GM12878 (cell line): Measurements from ENCODE around the gene RIT1. TPM values are rescaled to one million over a fixed set of nuclear protein-coding genes. Genes with fewer than 3 reads are reported as not detected.

Source experiments
- ATAC-seq: fragments of 200-7000 bp; cut with Tn5 transposase; 3 replicates; pipeline ENCODE4 v1.9.1; 2020; ENCODE audit warnings: mild to moderate bottlenecking, moderate library complexity
- BruUV-seq: library from RNA; stranded (reverse); fragments of 400-500 nt; replicated peaks from 2 replicates; lab custom pipeline; 2021; lab: Mats Ljungman, UMichigan
- CTCF ChIA-PET: fragments of 300-600 bp; sonication (Branson Sonifier 250); formaldehyde crosslinking; extraction: SDS; loops from one replicate; lab custom pipeline; 2021; ENCODE audit warnings: inconsistent platforms; lab: Yijun Ruan, JAX
- POLR2A ChIA-PET: fragments of 350-600 bp; formaldehyde crosslinking; extraction: SDS; loops from one replicate; lab custom pipeline; 2021; ENCODE audit warnings: inconsistent platforms; lab: Charles Lee
- RAD21 ChIA-PET: fragments of 300-600 bp; sonication (Branson Sonifier 250); formaldehyde crosslinking; loops from one replicate; lab custom pipeline; 2023; ENCODE audit warnings: antibody characterized with exemption; ENCODE audit not compliant: unreplicated experiment; lab: Charles Lee
- SMC1A ChIA-PET: fragments of 300-600 bp; sonication (Branson Sonifier 250); formaldehyde crosslinking; loops from one replicate; lab custom pipeline; 2023; ENCODE audit not compliant: unreplicated experiment, uncharacterized antibody; lab: Charles Lee
- DNase-seq: peaks from one replicate; pipeline ENCODE4 v3.0.0-alpha.2; 2011; ENCODE audit warnings: low read depth, low spot score
- FAIRE-seq: peaks from 3 replicates; lab custom pipeline; 2011; peaks lifted over from hg19 to GRCh38; lab: Jason Lieb, UNC
- H2AFZ ChIP-seq: 2 replicates; pipeline ENCODE4 v1.6.0; 2011; ENCODE audit warnings: low read depth, low read length, control low read depth; ENCODE audit not compliant: control insufficient read depth
- H3K27ac ChIP-seq: 2 replicates; pipeline ENCODE4 v1.5.1; 2011; ENCODE audit warnings: control low read depth; ENCODE audit not compliant: control insufficient read depth, insufficient read depth
- H3K27me3 ChIP-seq, 2 experiments: replicated peaks in 1 of 2; 2 replicates each; pipeline versions ENCODE4 v1.6.0 to v1.6.1; 2011; ENCODE audit warnings: low read length in 1 of 2; ENCODE audit not compliant: control insufficient read depth in 2 of 2, insufficient read depth in 2 of 2
- H3K36me3 ChIP-seq, 2 experiments: 2 replicates each; pipeline ENCODE4 v1.5.1; 2011; ENCODE audit warnings: low read length in 1 of 2; ENCODE audit not compliant: control insufficient read depth in 2 of 2, insufficient read depth in 2 of 2
- H3K4me1 ChIP-seq: 2 replicates; pipeline ENCODE4 v1.6.1; 2011; ENCODE audit warnings: mild to moderate bottlenecking, low read length, moderate library complexity, mixed read lengths; ENCODE audit not compliant: control insufficient read depth, insufficient read depth
- H3K4me2 ChIP-seq: 2 replicates; pipeline ENCODE4 v1.6.0; 2011; ENCODE audit warnings: control low read depth; ENCODE audit not compliant: control insufficient read depth, insufficient read depth
- H3K4me3 ChIP-seq: fragments of 200-600 bp; sonication (generic); 2 replicates; pipeline ENCODE4 v1.5.1; 2016
- H3K79me2 ChIP-seq: 2 replicates; pipeline ENCODE4 v1.6.0; 2011; ENCODE audit warnings: low read length; ENCODE audit not compliant: control insufficient read depth, insufficient read depth
- H3K9ac ChIP-seq: 2 replicates; pipeline ENCODE4 v1.8.0; 2011; ENCODE audit warnings: low read length, control low read depth, mixed read lengths; ENCODE audit not compliant: control insufficient read depth, insufficient read depth
- H3K9me3 ChIP-seq: replicated peaks from 3 replicates; pipeline ENCODE4 v1.5.1; 2011; ENCODE audit warnings: mild to moderate bottlenecking, low read length; ENCODE audit not compliant: control insufficient read depth, insufficient read depth
- H4K20me1 ChIP-seq: 2 replicates; pipeline ENCODE4 v1.6.0; 2011; ENCODE audit not compliant: control insufficient read depth, insufficient read depth
- ASH2L ChIP-seq: fragments of 300-600, 200-600 bp; sonication (generic); IDR thresholded peaks from 2 replicates; pipeline ENCODE4 v1.6.1; 2017; ENCODE audit warnings: low read depth, mild to moderate bottlenecking, borderline replicate concordance
- BCL11A ChIP-seq: IDR thresholded peaks from 2 replicates; pipeline ENCODE4 v1.6.1; 2011; ENCODE audit warnings: low read depth, low read length
- IRF3 ChIP-seq: fragments of 450-650 bp; IDR thresholded peaks from 2 replicates; pipeline ENCODE4 v1.6.1; 2014; ENCODE audit warnings: mild to moderate bottlenecking
- IRF5 ChIP-seq: fragments of 450-650 bp; IDR thresholded peaks from 2 replicates; pipeline ENCODE4 v1.6.1; 2017; ENCODE audit warnings: borderline replicate concordance
- KLF5 ChIP-seq: fragments of 450-650 bp; IDR thresholded peaks from 2 replicates; pipeline ENCODE4 v1.6.1; 2014; ENCODE audit warnings: mild to moderate bottlenecking; ENCODE audit not compliant: partially characterized antibody
- NR2C2 ChIP-seq: IDR thresholded peaks from 2 replicates; pipeline ENCODE4 v1.6.1; 2011; ENCODE audit warnings: borderline replicate concordance, low read depth; ENCODE audit not compliant: control insufficient read depth, insufficient read length
- SMARCA5 ChIP-seq: fragments of 450-650 bp; IDR thresholded peaks from 2 replicates; pipeline ENCODE4 v1.6.1; 2017; ENCODE audit warnings: mild to moderate bottlenecking
- TARDBP ChIP-seq: IDR thresholded peaks from 2 replicates; pipeline ENCODE4 v1.6.1; 2016; ENCODE audit warnings: borderline replicate concordance
- in situ Hi-C: fragments of 300-500 bp; cut with MboI; formaldehyde crosslinking; loops from 9 replicates; pipeline ENCODE4 v1.14.3; 2018; ENCODE audit warnings: mixed read lengths
- intact Hi-C: fragments of 100-400 bp; cut with micrococcal nuclease; formaldehyde crosslinking; loops from one replicate; pipeline ENCODE4 v1.14.2; 2022; ENCODE audit not compliant: unreplicated experiment
- polyA plus RNA-seq, 11 experiments: library from polyadenylated mRNA; depleted of rRNA in 4 of 11; unstranded in 6 of 11; stranded (reverse) in 5 of 11; fragments of >200 nt; fragmentation: Nextera tagmentation in 4 of 11; fragmentation: Illumina TruSeq in 1 of 11; extraction: Ambion mirVana in 4 of 11; extraction: Trizol in 1 of 11; gene quantifications; 1 replicate in 1 of 11; 2 replicates in 10 of 11; pipeline versions ENCODE4 v1.2.1 to v1.2.3, GENCODE V29; 2011 to 2016; ENCODE audit warnings: inconsistent platforms in 2 of 11, missing spikeins in 2 of 11, low read depth in 1 of 11
- total RNA-seq, 4 experiments: library from RNA; depleted of rRNA in 3 of 4; stranded (reverse); fragments of >200 nt in 3 of 4; fragmentation: Illumina TruSeq in 1 of 4; extraction: Trizol in 1 of 4; gene quantifications; 2 replicates each; pipeline versions ENCODE4 v1.2.1 to v1.2.3, GENCODE V29; 2013 to 2021
- TF ChIP-seq, protein P1 (sequence below): IDR thresholded peaks from 2 replicates; pipeline ENCODE4 v1.6.1; 2012; ENCODE audit warnings: low read length, inconsistent platforms

Gene RIT1
- total and polyA plus RNA-seq, 10 of the 15 experiments (the other 5 are each of a cell fraction or from before 2014, with no cell fraction given) = 6.8 to 61.5 (median 13.7) TPM

DNA sequence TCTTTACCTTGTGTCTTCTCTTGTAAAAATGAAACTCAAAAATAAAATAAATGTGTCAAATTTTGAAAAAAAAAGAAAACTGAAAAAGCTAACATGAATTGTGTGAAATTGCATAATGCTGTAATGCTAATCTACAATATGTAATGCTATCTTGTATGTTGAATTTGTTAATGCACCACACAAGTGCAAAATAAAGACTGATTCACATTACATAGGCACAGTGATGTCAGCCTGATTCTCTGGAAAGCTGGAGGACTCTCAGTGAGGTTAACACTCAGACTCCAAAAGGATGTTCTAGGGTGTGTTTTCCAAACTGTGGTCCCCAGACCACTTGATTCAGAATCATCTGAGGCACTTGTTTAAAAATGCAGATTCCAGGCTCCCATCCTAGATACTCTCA lies 26.2 kb downstream of the RIT1 start:
- ATAC-seq (no peak), FAIRE-seq (no peak), DNase-seq (no peak)
- no peak overlapping the region for H3K9ac ChIP-seq
- H2AFZ ChIP-seq = no peak overlapping the region
- no peak overlapping the region for H3K4me2 ChIP-seq
- CTCF ChIA-PET = no interaction called here
- no peak overlapping the region for H3K27ac ChIP-seq
- peaks cover 7% of the 10 kb centered on the region for H3K4me1 ChIP-seq
- H3K36me3 ChIP-seq = no peaks in the 10 kb centered on the region; a peak in 2 of 4 replicates
- SMC1A ChIA-PET = interaction anchor here (0.6 to 3.9 kb wide), 5 partner anchors 9 to 104 kb away, joined by 3 to 29 read pairs (median 3); partner anchors contain the start of genes GON4L and SYT11
- no peaks in the 10 kb centered on the region for H3K9me3 ChIP-seq
- H4K20me1 ChIP-seq = no peaks in the 10 kb centered on the region
- no TSS peak for BruUV-seq
- RAD21 ChIA-PET = no interaction called here
- H3K4me3 ChIP-seq = no peak overlapping the region
- intact Hi-C loops (no loop called here), in situ Hi-C loops (no loop called here)
- H3K79me2 ChIP-seq = no peaks in the 10 kb centered on the region
- no peaks in the 10 kb centered on the region for H3K27me3 ChIP-seq
- no peak for TF ChIP-seq ASH2L
- TF ChIP-seq SMARCA5 = no peak
- TF ChIP-seq, protein P1, sequence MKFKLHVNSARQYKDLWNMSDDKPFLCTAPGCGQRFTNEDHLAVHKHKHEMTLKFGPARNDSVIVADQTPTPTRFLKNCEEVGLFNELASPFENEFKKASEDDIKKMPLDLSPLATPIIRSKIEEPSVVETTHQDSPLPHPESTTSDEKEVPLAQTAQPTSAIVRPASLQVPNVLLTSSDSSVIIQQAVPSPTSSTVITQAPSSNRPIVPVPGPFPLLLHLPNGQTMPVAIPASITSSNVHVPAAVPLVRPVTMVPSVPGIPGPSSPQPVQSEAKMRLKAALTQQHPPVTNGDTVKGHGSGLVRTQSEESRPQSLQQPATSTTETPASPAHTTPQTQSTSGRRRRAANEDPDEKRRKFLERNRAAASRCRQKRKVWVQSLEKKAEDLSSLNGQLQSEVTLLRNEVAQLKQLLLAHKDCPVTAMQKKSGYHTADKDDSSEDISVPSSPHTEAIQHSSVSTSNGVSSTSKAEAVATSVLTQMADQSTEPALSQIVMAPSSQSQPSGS = no peak
- no peak for TF ChIP-seq NR2C2
- TF ChIP-seq IRF5 = no peak
- TF ChIP-seq TARDBP = no peak
- no peak for TF ChIP-seq BCL11A
- no peak for TF ChIP-seq KLF5
- no peak for TF ChIP-seq IRF3
- POLR2A ChIA-PET = interaction anchor here (0.5 to 3.1 kb wide), 5 partner anchors 9 to 330 kb away, joined by 3 to 22 read pairs (median 5); partner anchors contain the start of genes GON4L and SYT11
